Erythroblast (primary cell): Measurements from ENCODE around the gene NTRK2.
"Not testable (repeated sequence)": the region's sequence is repeated elsewhere in the genome, so short reads cannot be mapped to it uniquely, and the experiment has no call there.

Source experiments
- DNase-seq, 2 experiments: peaks; one replicate each; lab custom pipeline; 2025; lab: John Stamatoyannopoulos, UW
- GATA1 ChIP-seq: IDR thresholded peaks from 2 replicates; pipeline ENCODE4 v1.6.1; 2011; ENCODE audit warnings: low read depth, mild to moderate bottlenecking, control low read depth, low read length, moderate library complexity
- POLR2A ChIP-seq: IDR thresholded peaks from 2 replicates; pipeline ENCODE4 v1.6.1; 2011; ENCODE audit warnings: mild to moderate bottlenecking, low read length

The NTRK2 gene

DNA sequence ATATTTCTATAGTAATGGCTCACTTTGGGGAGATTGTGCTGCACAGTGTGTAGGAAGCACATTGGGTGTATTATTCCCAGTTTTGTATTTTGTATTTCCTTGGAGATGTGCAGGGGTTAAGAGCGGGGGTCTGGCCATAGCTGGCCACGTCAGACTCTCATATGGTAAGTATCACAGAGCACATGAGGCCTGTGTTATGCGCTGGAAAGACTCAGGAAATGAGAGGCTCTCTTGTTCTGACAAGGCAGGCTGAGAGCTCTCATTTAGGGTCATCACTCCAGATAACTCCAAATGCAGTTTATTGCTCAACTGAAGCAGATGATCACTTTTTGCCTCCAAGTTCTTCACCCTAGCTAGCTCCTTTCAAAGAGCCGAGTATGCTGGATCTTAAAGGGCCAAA lies 205.7 kb downstream of the NTRK2 start:
- DNase-seq, result no peak
- TF ChIP-seq GATA1 (no peak), POLR2A (no peak)

DNA sequence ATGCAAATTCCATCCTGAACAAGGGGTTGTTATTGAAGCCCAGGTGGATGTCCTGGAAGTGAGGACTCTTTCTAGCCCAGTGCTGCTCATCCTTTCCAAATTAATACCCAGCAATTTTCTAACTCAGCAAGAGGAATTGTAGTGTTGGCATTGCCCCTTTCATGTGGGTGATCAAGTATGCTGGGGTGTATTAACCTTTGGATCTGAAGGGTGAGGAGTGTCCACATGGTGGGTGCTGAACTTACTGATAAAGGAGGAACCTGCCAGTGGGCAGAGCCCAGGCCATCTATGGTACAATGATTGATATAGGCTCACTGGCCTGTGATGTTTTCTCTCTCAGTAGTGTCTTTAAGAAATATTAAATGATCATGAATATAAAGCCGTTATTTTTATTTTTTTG lies 210.1 kb downstream of the NTRK2 start:
- TF ChIP-seq POLR2A, result no peak
- no peak for TF ChIP-seq GATA1
- no peak for DNase-seq

- DNase-seq, result no peak
- TF ChIP-seq GATA1, result no peak
- TF ChIP-seq POLR2A, result no peak
Observed at GRCh38 chr9:84880835-84881234, 211.3 kb downstream of the NTRK2 start.

DNA sequence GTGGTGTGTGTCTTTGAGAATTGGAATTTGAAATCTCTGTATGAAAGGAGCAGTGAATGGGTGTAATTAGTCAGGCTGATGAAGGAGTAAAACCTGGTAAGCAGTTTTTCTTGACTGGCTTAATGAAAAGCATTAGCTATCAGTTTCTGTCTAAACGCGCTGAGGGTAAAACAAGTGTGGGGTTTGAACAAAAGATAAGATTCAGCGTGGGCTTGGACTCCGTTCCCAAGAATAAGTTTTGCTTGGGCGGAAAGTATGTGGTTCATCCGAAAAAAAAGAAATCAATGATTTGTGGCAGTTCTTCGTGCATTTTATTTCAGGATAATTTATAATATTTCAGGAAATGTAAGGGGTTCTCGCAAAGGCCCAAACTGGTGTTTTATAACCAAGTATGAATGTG lies 217.3 kb downstream of the NTRK2 start:
- no peak for DNase-seq
- TF ChIP-seq POLR2A (no peak), GATA1 (no peak)

GRCh38 chr9:84891924-84892323 lies 222.4 kb downstream of the NTRK2 start:
- TF ChIP-seq POLR2A (no peak), GATA1 (no peak)
- DNase-seq, result no peak

- no peak for DNase-seq
- TF ChIP-seq POLR2A (no peak), GATA1 (no peak)
Observed at GRCh38 chr9:84893419-84894128, 224.0 kb downstream of the NTRK2 start.

DNA sequence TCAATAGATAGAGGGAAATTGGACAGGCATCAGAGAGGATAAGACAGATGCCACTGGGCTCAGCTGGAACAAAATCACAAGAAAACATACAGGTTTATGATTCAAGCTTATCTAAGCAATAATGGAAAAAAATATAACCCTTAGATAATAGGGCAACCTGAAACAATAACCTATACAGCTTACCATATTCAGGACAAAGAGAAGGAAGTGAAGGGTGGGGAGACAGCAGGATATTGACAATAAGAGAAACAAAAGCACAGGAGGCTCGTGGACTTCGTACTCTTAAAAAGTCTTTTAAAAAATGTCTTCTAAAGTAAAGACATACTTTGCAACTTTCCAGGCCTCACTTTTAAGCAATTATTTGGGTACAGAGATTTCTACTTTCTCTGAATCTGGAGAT lies 225.3 kb downstream of the NTRK2 start:
- DNase-seq, result no peak
- TF ChIP-seq GATA1 (no peak), POLR2A (no peak)

- DNase-seq, result no peak
- TF ChIP-seq GATA1, result no peak
- TF ChIP-seq POLR2A, result no peak
Observed at GRCh38 chr9:84897362-84898094, 228.0 kb downstream of the NTRK2 start.

GRCh38 chr9:84898188-84898587 lies 228.7 kb downstream of the NTRK2 start:
- TF ChIP-seq POLR2A (no peak), GATA1 (no peak)
- no peak for DNase-seq

DNA sequence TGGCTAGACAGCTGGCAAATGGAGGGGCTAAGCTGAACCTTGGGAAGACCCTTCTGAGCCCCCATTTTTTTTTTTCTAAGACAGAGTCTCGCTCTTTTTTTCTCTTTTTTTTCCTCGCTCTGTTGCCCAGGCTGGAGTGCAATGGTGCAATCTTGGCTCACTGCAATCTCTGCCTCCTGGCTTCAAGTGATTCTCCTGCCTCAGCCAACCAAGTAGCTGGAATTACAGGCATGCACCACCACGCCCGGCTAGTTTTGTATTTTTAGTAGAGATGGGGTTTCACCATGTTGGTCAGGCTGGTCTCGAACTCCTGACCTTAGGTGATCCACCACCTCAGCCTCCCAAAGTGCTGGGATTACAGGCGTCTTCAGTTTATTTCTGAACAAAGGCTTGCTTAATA lies 229.1 kb downstream of the NTRK2 start:
- not testable (repeated sequence) for DNase-seq

- TF ChIP-seq GATA1, result no peak
- TF ChIP-seq POLR2A, result no peak
- no peak for DNase-seq
Observed at GRCh38 chr9:84899326-84899725, 229.8 kb downstream of the NTRK2 start.

DNA sequence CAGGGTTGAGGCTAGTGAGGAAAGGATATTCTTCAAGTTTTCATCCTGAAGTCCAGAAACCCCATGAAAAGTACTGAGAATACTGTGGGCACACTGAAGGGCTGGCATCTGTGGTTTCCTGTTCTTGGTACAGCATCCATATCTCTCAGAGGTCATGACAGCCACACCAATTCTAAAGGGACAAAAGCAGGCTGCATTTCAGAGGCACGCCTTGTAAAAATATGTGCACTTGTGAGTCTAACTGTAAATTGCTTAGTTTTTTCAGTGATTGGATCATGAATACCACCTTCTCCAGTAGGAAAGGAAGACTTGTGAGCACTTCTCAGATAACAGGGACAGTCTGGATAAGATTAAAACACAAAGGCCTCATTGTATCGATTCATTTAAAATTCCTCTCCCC lies 230.9 kb downstream of the NTRK2 start:
- no peak for TF ChIP-seq GATA1
- TF ChIP-seq POLR2A, result no peak
- no peak for DNase-seq

DNA sequence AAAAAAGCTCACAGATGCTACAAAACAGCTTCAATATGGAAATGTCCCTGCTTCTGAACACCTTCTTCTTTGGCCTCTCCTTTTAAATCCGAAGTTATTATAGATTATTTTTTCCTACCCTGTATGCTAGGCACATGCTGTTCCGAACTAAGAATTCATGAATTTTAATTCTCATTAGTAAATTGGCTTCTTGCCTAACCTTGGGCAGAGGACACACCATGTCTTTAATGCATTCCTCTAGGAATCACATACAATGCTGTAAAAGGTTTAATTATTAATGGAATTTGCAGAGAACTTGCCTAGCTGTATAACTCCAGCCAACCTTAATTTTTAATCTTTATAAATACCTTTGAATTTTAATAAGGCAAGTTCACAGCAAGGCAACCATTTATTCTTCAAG lies 234.4 kb downstream of the NTRK2 start:
- no peak for DNase-seq
- TF ChIP-seq POLR2A (no peak), GATA1 (no peak)

DNA sequence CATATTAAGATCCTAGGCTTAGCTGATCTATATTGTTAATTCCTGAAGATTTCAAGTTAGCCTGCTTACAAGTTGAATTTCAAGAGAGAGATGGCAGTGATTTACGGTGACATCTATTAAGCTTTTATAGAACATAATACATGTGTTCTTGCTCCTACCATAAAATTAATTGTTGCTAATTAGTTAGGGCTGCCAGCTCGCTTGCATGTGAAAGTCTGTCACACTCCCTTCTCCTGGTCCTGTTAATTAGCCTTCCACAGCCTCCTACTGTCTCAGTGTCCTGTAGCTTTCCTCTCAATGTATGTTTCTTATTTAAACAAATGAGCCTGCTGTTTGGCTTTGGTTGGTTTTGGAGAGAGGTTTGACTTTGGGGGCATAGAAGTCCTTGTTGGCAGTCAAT lies 247.2 kb downstream of the NTRK2 start:
- no peak for TF ChIP-seq GATA1
- TF ChIP-seq POLR2A, result no peak
- DNase-seq, result no peak
